Ecto neural progenitor cell (in vitro differentiated cells): ENCODE results near the gene MMP8.
"Not testable (repeated sequence)": the region's sequence is repeated elsewhere in the genome, so short reads cannot be mapped to it uniquely, and the experiment has no call there.

Experiments used
- DNase-seq: peaks from one replicate; pipeline ENCODE4 v3.0.0-alpha.2; 2018; ENCODE audit warnings: low spot score

The MMP8 gene, protein sequence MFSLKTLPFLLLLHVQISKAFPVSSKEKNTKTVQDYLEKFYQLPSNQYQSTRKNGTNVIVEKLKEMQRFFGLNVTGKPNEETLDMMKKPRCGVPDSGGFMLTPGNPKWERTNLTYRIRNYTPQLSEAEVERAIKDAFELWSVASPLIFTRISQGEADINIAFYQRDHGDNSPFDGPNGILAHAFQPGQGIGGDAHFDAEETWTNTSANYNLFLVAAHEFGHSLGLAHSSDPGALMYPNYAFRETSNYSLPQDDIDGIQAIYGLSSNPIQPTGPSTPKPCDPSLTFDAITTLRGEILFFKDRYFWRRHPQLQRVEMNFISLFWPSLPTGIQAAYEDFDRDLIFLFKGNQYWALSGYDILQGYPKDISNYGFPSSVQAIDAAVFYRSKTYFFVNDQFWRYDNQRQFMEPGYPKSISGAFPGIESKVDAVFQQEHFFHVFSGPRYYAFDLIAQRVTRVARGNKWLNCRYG

DNA sequence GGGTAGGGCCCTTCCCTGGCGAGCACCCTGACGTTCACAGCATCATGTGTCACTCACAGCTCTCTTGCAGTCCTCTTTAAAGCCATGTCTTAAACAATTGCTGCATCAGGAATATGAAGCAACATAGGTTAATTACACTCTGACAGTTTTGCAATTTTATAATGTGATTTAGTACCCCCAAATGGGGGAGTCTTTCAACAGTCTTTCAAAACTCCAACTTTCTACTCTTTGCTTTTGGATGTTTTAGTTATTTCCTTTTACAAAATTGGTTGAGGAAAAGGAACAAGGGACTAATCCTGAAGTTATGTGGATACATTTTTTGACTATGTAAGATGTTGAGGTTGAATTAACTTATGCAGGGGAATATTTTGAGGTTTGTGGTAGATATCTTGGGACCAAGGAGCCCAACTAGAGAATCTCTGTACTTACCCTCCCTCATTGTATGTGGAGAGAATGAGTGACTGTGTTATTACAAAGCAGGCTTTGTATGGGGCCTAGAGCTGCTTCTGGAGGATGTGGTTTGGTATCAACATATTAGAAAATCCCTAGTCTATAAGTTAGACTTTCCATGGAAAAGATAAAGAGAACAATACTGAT lies at the start of gene MMP8:
TSS of gene MMP8 (minus strand) at position 51 of the 597 bp plus-strand sequence. CDS start 99 bp downstream, outside the sequence.
- no peak for DNase-seq

DNA sequence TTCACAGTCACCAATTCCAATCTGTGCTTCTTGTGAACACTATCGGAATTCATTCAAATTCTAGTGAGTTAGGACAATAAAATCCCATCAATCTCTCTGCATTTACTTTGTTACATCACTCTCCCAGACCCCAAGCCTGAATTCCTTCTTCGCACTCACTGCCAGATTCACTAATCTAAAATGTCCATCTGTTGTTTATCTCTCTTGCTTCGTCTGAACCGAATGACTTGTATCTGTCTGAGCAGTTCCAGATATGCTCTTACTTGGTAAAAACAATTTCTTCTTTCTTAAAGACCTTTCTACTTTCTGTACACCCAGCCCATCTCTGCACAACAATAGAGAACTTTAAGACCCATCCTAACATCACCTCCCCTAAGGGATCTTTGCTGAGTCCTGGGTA lies 48.6 kb upstream of the MMP8 start:
- DNase-seq, result no peak

DNA sequence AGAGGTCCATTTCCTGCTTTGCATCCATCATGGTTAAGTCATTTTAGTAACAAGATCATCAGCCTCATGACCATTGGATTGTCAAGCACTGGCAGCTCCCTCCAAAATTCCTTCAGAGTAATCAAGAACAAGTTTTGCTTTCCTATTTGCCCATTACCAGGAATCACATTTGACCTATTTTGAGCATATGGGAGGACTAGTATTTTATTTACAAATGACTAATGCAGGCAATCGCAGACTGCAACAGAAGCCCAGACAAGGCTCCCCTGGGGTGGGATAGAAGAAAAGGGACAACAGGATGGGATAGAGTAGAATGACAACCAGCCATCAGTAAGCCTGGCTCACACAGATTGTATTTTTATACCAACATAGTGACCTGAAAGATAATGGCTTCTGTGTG lies 46.6 kb upstream of the MMP8 start:
- no peak for DNase-seq

DNA sequence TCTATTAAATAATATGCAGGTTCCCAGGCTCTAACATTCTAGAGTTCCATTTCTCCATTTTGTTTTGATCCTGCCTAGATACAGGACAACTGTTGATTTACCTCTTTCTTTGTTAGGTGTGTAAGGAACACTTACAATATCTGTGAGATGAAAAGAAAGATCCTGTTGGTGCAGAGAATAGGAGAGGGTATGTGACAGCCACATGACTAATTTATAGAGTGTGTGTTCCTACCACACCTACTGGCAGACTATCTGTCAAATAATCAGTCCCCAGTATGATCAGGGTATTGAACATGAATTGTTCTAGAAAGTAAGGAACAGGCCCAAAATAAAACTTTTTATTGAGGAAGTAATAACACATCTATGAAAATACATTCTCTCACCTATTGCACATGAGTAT lies 45.4 kb upstream of the MMP8 start:
- DNase-seq, result no peak

DNA sequence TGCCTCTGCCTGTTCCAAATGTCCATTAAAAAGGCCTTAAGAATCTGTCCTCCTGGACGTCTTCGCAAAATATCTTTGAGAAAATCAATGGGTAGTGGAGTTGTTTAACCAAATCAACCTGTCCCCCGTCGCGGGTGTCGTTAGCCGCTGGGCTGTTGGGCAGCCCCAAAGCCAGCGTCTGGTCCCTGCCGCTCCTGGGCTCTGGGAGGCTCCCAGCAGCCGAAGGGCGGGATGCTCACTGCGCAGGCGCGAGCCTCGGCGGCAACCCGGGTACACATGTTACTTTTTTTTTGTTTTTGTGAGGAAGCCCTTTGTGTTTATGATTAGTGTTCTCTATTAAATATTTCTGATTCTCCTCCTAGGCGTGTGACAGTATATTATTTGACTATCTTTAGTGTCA lies 43.0 kb upstream of the MMP8 start:
- DNase-seq, result no peak

DNA sequence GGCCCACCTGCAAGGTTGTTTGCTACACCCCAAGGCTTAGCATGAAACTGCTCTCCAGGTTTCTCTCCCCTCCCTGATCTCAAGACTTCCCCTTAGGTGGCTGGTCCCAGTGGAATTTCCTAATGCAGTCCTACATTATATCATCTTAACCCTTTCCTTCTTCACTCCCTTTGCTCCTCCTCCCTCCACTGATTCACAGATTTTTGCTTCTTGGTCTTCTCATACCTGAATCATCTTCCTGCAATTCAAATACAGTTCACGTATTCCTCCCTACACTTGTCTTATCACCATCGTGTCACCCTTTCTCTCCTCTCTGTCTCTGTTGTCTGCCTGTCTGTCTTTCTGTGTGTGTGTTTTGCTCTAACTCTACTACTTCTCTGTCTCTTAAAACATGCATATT lies 38.7 kb upstream of the MMP8 start:
- no peak for DNase-seq

DNA sequence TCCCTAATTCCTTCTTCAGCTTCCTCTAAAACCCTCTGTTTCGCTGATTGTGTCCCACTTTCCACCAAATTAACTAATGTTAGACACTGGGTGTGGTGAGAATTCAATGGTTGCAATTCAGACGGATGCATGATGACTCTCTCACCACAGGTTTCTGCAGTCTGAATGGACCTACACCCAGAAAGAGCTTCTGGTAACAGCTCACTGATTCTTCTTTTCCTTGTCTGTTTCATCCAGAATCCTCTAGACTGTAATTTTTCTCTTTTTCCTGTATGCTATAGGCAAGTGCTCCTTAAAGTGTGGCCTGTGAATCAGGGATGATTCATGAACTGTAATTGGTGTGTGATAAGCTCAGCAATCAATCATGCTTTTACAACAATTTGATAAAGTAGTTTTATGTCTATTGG lies 37.6 kb upstream of the MMP8 start:
- DNase-seq, result no peak

DNA sequence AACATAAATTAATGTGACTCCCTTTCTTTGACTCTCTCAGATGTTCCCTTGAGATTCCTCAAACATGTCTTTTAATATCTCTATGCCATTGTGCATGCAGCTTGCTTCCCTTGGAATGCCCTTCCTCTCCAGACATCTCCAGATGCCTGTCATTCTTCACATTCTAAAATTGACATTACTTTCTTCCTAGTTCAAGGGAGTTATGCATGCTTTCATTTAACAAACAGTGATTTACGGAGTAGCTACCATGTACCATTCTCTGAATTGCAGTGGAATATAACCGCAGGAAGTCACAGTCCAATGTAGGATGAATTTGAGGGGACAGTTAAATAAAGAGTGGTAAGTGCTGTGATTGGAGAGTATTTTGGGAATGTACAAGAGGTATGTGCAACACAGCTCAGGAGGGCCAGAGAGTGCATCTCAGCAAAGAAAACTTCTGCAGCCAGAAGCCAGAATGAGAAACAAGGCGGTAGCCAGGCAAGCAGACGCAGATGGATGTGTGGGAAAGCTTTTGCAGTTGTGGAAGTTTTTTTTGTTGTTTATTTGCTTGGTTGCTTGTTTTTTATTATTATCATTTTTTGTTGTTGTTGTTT lies 37.0 kb upstream of the MMP8 start:
- no peak for DNase-seq

DNA sequence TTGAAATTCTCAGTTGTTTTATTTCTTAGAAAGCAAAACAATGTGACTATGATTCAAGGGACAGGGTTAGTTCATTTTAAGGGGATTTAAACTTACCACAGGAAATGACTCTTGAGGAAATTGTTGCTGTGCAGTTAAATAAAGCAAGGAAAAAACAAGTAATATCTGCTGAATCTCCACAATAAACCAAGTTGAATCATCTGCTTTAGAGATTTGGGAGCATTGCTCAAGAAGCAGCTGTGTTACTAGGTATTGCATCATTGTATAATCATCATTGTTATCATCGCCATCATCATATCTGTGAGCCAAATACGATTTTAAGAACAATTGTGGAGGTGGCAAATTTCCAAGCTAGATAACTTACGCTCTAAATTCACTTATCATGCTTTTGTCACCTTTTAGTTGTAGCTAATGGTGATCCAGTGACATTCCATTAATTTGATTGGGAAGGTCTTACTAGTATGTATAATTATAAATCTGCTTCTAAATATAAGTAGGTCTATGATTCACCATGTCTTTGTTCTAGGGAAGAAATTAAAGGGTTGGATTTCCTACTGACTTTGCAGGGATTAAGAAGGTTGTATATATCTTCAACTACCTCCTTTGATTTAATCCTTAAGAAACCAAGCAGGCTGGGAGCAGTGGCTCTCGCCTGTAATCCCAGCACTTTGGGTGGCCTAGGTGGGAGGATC lies 35.7 kb upstream of the MMP8 start:
- DNase-seq, result no peak

DNA sequence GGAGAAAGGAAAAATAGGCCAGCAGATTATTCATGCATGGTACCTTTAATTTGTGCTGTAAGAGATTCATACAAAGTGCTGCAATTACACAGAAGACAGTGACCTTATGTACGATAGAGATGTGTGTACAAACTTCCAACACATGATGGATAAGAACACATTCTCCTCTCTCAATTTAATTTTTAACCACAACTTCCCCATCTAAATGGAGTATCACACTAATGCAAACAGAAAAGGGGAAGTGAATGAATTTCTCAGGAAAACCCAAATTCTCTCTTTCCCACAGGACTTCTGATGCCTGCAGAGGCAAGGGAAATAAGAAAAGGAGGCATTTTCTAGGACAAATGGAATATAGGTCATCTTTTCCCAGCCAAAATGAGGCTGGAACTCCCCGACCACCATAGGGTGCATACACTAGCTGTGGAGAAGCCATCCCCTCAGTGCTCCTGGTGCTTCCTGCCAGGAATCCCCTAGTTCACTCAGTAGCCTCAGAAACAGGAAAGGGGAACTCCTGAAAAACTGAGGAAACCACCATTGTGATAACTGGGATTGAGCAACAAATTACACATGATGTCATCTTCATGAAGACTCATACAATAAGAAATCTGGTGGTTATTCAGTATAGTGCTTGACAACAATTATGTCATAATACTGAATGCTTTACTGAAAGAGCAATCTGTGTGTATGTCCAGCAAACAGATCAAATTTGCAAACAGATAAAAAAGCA lies 33.2 kb upstream of the MMP8 start:
- DNase-seq, result no peak

DNA sequence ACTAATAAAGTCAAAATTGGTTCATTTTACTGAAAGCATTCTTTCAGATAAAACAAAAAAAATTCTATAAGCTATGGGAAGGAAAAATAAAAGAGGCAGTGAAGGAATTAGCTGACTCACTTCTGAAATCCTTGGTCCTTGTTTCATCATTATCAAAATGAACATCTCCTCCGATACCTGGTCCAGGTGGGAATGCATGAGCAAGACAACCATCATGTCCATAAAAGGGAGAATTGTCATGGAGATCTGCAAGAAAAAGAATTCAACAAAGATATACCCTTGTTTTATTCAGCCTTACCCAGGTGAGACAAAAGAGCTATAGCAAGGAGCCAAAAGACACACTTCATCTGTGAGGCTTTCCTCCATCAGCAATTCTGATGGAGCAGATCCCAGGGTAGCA lies 28.5 kb upstream of the MMP8 start:
- no peak for DNase-seq

DNA sequence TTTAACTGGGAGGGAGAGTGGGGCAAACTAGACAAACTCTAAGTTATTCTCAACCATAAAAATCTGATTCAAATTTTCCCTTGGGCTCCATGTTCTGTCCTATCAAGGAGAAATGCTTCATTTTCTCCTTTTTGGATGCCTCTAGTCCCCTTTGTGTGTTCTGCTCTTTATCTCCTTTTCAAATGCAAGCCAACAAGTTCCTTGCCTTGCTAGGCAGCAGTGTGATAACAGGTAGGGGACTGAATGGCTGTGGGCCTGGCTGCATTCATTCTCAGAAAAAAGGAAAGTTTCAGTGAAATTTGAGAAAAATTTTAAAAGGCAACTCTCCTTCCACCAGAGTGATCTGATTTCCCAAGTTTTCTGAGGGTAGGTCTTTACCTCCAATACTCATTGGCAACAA lies 26.9 kb upstream of the MMP8 start:
- no peak for DNase-seq

DNA sequence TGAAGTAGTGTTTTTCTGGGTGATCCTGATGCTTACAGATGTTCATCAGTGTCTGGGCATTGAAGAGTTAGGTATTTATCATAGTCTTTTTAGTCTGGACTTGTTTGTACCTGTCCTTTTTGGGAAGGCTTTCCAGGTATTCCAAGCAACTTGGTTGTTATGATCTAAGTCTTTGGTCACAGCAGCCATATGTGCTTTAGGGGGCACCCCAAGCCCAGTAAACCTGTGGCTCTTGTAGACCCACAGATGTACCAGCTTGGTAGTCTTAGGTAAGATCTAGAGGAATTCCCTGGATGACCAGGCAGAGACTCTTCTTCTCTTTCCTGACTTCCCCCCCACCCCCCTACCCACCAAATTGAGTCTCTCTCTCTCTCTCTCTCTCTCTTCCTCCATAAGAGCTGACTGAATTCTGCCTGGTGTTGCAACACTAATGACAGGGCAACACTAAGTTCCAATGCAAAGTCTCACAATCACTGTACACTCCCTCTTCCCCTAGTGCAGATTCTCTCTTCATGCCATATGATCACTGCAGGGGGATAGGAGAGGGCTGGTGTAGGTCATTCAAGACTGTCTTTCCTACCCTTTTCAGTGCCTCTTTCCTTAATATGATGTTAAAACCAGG lies 24.5 kb upstream of the MMP8 start:
- DNase-seq, result no peak

DNA sequence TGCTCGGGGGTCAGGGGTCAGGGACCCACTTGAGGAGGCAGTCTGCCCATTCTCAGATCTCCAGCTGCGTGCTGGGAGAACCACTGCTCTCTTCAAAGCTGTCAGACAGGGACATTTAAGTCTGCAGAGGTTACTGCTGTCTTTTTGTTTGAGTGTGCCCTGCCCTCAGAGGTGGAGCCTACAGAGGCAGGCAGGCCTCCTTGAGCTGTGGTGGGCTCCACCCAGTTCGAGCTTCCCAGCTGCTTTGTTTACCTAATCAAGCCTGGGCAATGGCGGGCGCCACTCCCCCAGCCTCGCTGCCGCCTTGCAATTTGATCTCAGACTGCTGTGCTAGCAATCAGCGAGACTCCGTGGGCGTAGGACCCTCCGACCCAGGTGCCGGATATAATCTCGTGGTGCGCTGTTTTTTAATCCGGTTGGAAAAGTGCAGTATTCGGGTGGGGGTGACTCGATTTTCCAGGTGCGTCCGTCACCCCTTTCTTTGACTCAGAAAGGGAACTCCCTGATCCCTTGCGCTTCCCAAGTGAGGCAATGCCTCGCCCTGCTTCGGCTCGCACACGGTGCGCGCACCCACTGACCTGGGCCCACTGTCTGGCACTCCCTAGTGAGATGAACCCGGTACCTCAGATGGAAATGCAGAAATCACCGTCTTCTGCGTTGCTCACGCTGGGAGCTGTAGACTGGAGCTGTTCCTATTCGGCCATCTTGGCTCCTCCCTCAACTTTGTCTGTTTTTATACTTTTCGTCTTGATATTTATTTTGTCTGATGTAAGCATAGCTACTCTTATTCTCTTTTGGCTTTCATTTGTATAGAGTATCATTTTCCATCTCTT lies 22.2 kb upstream of the MMP8 start:
- DNase-seq, result not testable (repeated sequence)

DNA sequence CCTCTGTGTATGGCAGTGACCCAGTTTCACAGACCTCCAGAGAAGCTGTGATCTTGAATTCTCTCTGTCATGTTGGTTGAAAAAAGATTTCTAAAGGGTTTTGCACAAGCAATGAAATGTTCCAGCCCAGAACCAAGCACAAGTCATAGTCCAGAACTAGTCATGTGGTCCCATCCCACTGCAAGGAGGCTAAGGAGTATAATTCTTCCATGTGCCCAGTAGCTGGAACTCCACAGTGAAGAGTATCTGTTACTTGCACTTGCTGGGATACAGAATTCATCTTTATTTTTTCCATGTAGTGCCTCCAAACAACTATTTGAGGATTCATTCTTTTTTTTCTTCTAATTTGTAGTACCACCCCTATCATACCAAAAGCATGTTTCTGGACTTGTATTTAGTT lies 9.9 kb upstream of the MMP8 start:
- no peak for DNase-seq

DNA sequence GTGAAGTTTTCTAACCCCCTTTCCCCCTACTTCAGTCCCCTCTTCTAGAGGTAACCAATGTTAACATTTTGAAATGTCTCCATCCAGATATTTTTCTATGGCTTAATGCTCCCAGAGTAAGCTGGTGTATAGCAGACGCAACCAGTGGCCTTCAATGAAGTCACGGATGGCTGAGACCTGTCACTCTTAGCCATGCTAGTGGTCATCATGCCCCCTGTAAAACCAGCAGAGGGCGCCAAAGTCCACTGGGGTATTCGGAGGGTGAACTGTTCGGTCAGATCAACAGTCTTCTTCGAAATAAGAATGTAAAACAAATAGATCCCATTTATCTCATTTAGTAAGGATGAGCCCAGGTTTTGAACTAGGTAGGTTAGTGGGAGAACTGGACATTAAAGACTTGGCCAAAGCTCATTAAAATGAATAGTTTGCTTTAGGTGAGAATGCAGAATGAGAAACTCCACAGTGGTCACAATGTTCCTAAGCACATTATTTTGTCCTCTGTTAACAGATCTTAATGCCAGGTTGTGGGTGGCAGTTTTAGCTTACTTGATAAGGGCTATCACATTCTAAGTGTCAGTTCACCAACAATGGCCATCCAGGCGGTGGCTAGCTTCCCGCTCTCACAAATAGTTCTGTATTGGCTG lies 8.6 kb upstream of the MMP8 start:
- DNase-seq, result peak; percentile 79

DNA sequence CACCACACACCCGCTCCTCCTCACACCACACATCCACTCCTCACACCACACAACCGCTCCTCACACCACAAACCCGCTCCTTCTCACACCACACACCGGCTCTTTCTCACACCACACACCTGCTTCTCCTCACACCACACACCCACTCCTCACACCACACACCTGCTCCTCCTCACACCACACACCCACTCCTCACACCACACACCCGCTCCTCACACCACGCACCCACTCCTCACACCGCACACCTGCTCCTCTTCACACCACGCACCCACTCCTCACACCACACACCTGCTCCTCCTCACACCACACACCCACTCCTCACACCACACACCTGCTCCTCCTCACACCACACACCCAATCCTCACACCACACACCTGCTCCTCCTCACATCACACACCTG lies 6.2 kb upstream of the MMP8 start:
- DNase-seq, result not testable (repeated sequence)

DNA sequence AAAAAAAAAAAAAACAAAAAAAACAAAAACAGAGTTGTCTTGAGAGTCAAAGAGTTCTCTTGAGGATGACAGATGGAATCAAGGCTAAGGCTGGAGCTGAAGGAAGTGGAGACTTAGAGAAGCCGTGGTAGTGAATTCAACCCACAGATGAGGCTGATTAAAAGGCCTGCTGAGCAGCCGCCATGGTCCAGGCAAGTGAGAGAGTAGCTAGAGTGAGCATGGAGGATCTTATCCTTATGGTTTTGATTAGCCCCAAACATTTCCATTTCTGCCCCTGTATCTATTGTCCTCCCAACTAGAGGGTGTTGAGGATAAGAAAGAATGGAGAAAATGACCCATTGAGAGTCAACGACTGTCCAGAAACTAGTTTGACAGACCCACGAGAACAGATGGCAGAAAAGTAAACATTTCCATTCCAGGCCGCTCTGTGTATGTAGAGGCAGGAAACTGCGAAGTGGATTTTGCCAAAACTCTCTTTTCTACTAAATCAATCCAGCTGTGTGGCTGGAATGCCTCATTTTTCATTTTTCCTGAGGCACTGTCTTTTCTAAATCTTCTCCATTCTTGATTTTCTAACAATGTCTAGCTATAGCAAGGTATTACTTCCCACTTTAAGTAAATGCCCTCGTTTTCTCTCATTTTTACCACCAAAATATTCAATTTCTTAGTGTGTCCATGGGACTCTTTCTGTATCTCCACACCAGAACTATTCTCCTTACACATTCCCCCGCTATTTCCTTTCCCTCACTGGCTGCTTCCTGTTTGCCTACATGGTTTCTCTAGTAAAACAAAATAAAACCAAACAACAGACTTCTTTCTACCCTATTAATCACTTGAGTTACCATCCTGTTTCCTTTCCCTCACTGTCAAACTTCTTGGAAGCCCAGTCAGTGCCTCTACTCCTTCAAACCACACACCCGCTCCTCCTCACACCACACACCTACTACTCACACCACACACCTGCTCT lies 5.4 kb upstream of the MMP8 start:
- DNase-seq, result no peak

DNA sequence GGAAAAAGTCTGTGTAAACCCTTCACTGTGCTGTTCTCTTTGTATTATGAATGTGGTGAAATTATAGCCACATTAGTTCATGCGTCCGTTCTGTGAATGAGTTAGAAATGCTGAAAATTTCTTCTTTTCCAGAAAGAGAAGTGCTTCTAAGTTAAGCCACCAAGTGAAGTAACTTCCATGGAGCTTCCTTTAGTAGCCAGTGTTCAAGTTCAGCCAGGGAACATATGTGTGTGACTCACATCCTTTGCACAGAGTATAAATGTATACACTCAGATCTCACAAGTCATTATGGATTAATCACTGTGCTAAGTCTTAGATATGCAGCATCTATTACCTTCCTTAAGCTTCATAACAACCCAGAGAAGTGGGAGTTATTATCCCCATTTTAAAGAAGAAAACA lies 3.1 kb upstream of the MMP8 start:
- DNase-seq, result no peak
